Measurements from ENCODE around the gene SLC2A5.
A peak's percentile ranks its signal among the peaks of the same experiment; 100 is the strongest.

SLC2A5 gene

DNA sequence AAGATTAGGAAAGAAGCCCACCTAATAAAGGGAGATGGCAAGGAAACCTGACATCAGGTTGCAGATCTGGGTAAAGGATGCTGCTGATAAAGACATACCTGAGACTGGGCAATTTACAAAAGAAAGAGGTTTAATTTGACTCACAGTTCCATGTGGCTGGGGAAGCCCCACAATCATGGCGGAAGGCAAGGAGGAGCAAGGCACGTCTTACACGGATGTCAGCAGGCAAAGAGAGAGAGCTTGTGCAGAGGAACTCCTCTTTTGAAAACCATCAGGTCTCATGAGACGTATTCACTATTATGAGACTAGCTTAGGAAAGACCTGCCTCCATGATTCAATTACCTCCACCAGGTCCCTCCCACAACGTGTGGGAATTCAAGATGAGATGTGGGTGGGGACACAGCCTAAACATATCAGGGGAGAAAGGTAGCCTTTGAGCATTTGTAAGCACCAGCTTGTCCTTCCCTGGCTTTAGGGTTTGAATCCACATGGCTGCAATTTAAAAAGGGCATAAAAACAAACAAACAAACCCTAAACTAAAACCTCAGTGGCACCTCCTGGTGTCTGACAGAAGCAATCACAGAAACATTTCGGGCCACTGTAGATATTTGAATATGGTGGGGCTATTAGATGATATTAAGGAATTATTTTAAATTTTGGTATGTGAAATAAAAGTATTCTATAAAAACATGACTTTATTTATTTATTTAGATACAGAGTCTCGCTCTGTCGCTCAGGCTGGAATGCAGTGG lies 76.3 kb downstream of the SLC2A5 start:
- no peaks in the 10 kb centered on the region for H3K27me3 ChIP-seq (replicated peaks)
- H3K36me3 ChIP-seq (replicated peaks): no peaks in the 10 kb centered on the region
- no peak overlapping the region for H3K27ac ChIP-seq
- TF ChIP-seq, protein P1, sequence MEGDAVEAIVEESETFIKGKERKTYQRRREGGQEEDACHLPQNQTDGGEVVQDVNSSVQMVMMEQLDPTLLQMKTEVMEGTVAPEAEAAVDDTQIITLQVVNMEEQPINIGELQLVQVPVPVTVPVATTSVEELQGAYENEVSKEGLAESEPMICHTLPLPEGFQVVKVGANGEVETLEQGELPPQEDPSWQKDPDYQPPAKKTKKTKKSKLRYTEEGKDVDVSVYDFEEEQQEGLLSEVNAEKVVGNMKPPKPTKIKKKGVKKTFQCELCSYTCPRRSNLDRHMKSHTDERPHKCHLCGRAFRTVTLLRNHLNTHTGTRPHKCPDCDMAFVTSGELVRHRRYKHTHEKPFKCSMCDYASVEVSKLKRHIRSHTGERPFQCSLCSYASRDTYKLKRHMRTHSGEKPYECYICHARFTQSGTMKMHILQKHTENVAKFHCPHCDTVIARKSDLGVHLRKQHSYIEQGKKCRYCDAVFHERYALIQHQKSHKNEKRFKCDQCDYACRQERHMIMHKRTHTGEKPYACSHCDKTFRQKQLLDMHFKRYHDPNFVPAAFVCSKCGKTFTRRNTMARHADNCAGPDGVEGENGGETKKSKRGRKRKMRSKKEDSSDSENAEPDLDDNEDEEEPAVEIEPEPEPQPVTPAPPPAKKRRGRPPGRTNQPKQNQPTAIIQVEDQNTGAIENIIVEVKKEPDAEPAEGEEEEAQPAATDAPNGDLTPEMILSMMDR (IDR thresholded peaks at IDR 0.05; ENCODE audit: low read depth, low read length, missing control alignments): peak; percentile 40
- H3K4me3 ChIP-seq (ENCODE audit: low read depth, low read length): no peak overlapping the region
- no peak for DNase-seq
- in situ Hi-C loops (cut with HindIII; ENCODE audit: low pct_ligation_motif_present, low sequenced_read_pairs): no loop called here

DNA sequence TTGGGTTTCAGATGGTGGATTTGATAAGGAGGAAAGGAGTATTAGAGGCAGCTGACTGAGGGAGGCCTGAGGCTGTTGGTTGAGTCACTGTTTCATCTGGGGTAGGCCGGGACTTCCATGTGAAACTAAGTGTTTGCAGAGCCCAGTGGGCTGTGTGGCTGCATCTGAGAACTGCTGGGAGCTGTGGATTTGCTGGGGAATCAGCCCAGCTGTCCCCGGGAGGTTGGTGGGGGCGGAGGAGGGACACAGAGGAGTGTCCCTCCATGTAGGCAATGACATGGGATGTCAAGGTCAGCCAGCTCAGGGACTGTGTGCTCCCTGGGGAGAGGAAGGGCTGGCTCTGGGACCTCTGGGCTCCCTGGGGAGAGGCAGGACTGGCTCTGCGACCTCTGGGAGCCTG lies 79.6 kb downstream of the SLC2A5 start:
- in situ Hi-C loops (cut with HindIII; ENCODE audit: low pct_ligation_motif_present, low sequenced_read_pairs): no loop called here
- peak; percentile 9 for DNase-seq
- Histone ChIP-seq H3K36me3 (replicated peaks) (no peaks in the 10 kb centered on the region), H3K27me3 (replicated peaks) (no peaks in the 10 kb centered on the region), H3K4me3 (ENCODE audit: low read depth, low read length) (no peak overlapping the region), H3K27ac (no peak overlapping the region)
- TF ChIP-seq, protein P1 (IDR thresholded peaks at IDR 0.05; ENCODE audit: low read depth, low read length, missing control alignments): no peak

DNA sequence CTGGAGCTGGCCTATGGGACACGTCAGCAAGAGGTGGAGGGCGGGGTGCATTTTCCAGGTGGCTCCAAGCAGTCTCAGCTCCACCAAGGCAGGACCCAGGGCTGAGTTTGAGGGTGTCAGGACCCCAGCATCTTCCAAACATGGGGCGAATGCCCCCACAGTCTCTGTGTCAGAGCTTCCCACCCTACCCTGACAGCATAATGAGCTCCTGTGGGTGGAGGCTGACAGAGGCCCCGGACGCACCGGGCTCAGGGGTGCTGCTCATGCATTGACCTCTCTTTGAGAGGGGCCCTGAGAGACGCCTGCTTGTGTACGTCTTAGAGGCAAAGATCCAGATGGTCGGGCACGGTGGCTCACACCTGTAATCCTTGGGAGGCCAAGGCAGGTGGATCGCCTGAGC lies 80.4 kb downstream of the SLC2A5 start:
- in situ Hi-C loops (cut with HindIII; ENCODE audit: low pct_ligation_motif_present, low sequenced_read_pairs): no loop called here
- TF ChIP-seq, protein P1 (IDR thresholded peaks at IDR 0.05; ENCODE audit: low read depth, low read length, missing control alignments): no peak
- Histone ChIP-seq H3K27ac (no peak overlapping the region), H3K36me3 (replicated peaks) (no peaks in the 10 kb centered on the region), H3K27me3 (replicated peaks) (no peaks in the 10 kb centered on the region), H3K4me3 (ENCODE audit: low read depth, low read length) (no peak overlapping the region)
- DNase-seq: no peak

DNA sequence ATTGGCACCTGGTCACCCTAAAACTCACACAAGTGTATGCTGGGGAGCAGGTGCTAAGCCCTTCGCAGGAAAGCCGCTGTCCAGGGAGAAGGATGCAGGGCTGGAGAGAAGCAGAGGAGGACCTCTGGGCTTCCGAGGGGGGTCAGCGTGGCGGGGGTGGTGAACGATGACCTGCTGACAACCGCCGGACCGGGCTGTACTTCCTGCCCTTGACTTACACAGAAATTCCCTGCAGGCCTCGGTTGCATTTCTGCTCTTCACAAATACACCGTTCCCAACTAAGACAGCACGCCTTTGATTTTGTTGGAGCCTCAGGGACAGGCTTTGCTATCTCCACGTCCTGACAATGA lies 80.8 kb downstream of the SLC2A5 start:
- TF ChIP-seq, protein P1 (IDR thresholded peaks at IDR 0.05; ENCODE audit: low read depth, low read length, missing control alignments): no peak
- H3K27me3 ChIP-seq (replicated peaks): no peaks in the 10 kb centered on the region
- in situ Hi-C loops (cut with HindIII; ENCODE audit: low pct_ligation_motif_present, low sequenced_read_pairs): no loop called here
- H3K4me3 ChIP-seq (ENCODE audit: low read depth, low read length): no peak overlapping the region
- no peaks in the 10 kb centered on the region for H3K36me3 ChIP-seq (replicated peaks)
- DNase-seq: no peak
- H3K27ac ChIP-seq: no peak overlapping the region

DNA sequence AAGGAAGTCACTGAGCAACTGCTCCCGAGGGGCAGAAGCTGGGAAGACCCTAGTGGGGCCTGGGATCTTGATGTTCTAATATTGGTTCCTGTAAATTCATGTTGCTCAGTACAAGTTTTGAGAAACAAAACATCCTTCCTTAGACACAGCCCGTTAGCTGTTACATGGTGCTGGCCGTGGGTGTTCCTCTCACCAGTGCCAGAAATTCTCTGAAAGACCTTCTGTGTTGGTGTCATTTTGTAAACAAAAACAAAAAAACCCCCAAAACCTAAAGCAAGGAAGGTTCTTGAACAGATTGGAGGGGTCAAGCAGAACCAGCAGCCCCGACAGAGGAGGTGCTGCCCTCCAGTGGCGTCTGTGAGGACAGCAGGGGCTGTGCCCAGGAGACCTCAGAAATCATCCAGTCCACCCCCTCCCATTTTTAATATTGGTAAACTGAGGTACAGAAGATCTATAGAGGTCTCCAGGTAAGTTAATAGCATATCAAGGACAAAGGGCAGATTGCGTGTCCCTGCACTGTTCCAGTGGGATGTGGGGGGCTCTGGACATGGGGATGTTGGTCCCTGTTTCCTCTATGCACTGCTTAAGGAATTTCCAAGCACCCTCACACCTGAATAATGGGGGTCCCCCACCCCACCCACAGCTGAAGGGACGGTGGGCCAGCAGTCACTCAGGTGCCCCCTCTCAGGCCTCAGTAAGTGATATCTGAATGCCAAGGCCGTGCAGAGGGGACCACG lies 81.4 kb downstream of the SLC2A5 start:
- no peaks in the 10 kb centered on the region for H3K36me3 ChIP-seq (replicated peaks)
- TF ChIP-seq, protein P1 (IDR thresholded peaks at IDR 0.05; ENCODE audit: low read depth, low read length, missing control alignments): peak; percentile 98
- peak; percentile 34 for DNase-seq
- no peaks in the 10 kb centered on the region for H3K27me3 ChIP-seq (replicated peaks)
- no peak overlapping the region for H3K27ac ChIP-seq
- in situ Hi-C loops (cut with HindIII; ENCODE audit: low pct_ligation_motif_present, low sequenced_read_pairs): no loop called here
- H3K4me3 ChIP-seq (ENCODE audit: low read depth, low read length): no peak overlapping the region

All from brain microvascular endothelial cell (primary cell).